IMR-90 (cell line): Measurements from ENCODE around the gene PTPRK. TPM values are rescaled to one million over a fixed set of nuclear protein-coding genes. Genes with fewer than 3 reads are reported as not detected.

Experiments
- ATAC-seq: fragments of 200-7000 bp; cut with Tn5 transposase; 2 replicates; pipeline ENCODE4 v1.9.1; 2020; ENCODE audit warnings: low read depth, mild to moderate bottlenecking, moderate library complexity
- BruUV-seq: library from RNA; stranded (reverse); fragments of 400-500 nt; replicated peaks from 2 replicates; lab custom pipeline; 2021; lab: Mats Ljungman, UMichigan
- CTCF ChIA-PET: fragments of 300-600 bp; formaldehyde crosslinking; extraction: SDS; loops from one replicate; lab custom pipeline; 2021; ENCODE audit warnings: antibody characterized with exemption; lab: Yijun Ruan, JAX
- POLR2A ChIA-PET: fragments of 300-600 bp; sonication (Branson Sonifier 250); formaldehyde crosslinking; loops from one replicate; lab custom pipeline; 2022; ENCODE audit warnings: antibody characterized with exemption; ENCODE audit not compliant: unreplicated experiment; lab: Charles Lee
- DNase-seq: peaks from one replicate; pipeline ENCODE4 v3.0.0; 2013
- H2AFZ ChIP-seq: replicated peaks from 2 replicates; pipeline ENCODE3; 2013; ENCODE audit warnings: low read length, mild to moderate bottlenecking; ENCODE audit not compliant: poor library complexity
- H2AK5ac ChIP-seq: 2 replicates; pipeline ENCODE4 v1.6.1; 2013; ENCODE audit warnings: low read depth, low read length, inconsistent platforms
- H2AK9ac ChIP-seq: replicated peaks from 2 replicates; pipeline ENCODE3; 2013; ENCODE audit warnings: mild to moderate bottlenecking, low read depth, low read length, moderate library complexity; ENCODE audit not compliant: poor library complexity
- H2BK120ac ChIP-seq: 2 replicates; pipeline ENCODE4 v1.6.1; 2013; ENCODE audit warnings: low read depth, low read length, inconsistent platforms
- H2BK15ac ChIP-seq: 3 replicates; pipeline ENCODE4 v1.6.1; 2013; ENCODE audit warnings: low read depth, low read length, inconsistent platforms
- H2BK20ac ChIP-seq: 2 replicates; pipeline ENCODE4 v1.6.1; 2013; ENCODE audit warnings: low read depth, mild to moderate bottlenecking, inconsistent platforms, low read length, moderate library complexity
- H2BK5ac ChIP-seq: 2 replicates; pipeline ENCODE4 v1.6.1; 2013; ENCODE audit warnings: mild to moderate bottlenecking, low read depth, low read length, inconsistent platforms; ENCODE audit not compliant: poor library complexity, severe bottlenecking
- H3K14ac ChIP-seq: replicated peaks from 2 replicates; pipeline ENCODE4 v1.6.1; 2013; ENCODE audit warnings: low read depth, low read length, inconsistent platforms
- H3K18ac ChIP-seq: 2 replicates; pipeline ENCODE4 v1.6.1; 2013; ENCODE audit warnings: low read depth, low read length, control low read depth
- H3K23ac ChIP-seq: 2 replicates; pipeline ENCODE4 v1.6.1; 2013; ENCODE audit warnings: low read depth, low read length, inconsistent platforms
- H3K27ac ChIP-seq: 2 replicates; pipeline ENCODE4 v1.5.1; 2013; ENCODE audit warnings: mild to moderate bottlenecking, control low read depth, low read length; ENCODE audit not compliant: insufficient read depth
- H3K27me3 ChIP-seq: 2 replicates; pipeline ENCODE4 v1.6.1; 2013; ENCODE audit warnings: low read length; ENCODE audit not compliant: control insufficient read depth, insufficient read depth
- H3K36me3 ChIP-seq: 2 replicates; pipeline ENCODE4 v1.6.1; 2013; ENCODE audit warnings: low read length, mixed read lengths; ENCODE audit not compliant: control insufficient read depth, insufficient read depth
- H3K4ac ChIP-seq: 2 replicates; pipeline ENCODE4 v1.6.1; 2013; ENCODE audit warnings: low read depth, low read length, inconsistent platforms
- H3K4me1 ChIP-seq: 2 replicates; pipeline ENCODE4 v1.6.1; 2013; ENCODE audit warnings: low read length, mixed read lengths; ENCODE audit not compliant: control insufficient read depth, insufficient read depth
- H3K4me2 ChIP-seq: 2 replicates; pipeline ENCODE4 v1.6.1; 2013; ENCODE audit warnings: low read depth, mild to moderate bottlenecking, control low read depth, low read length, moderate library complexity
- H3K4me3 ChIP-seq: 2 replicates; pipeline ENCODE4 v1.5.1; 2013; ENCODE audit warnings: low read depth, mild to moderate bottlenecking, control low read depth, low read length, moderate library complexity; ENCODE audit not compliant: insufficient read depth
- H3K56ac ChIP-seq: 2 replicates; pipeline ENCODE4 v1.6.1; 2013; ENCODE audit warnings: low read length, inconsistent platforms; ENCODE audit not compliant: insufficient read depth; ENCODE audit errors: extremely low read depth
- H3K79me1 ChIP-seq, 2 experiments: 2 replicates each; pipeline ENCODE4 v1.6.1; 2013; ENCODE audit warnings: low read length in 2 of 2, inconsistent platforms in 1 of 2, low read depth in 1 of 2
- H3K9ac ChIP-seq: 2 replicates; pipeline ENCODE4 v1.6.1; 2013; ENCODE audit warnings: low read depth, low read length, control low read depth
- H3K9me1 ChIP-seq: 2 replicates; pipeline ENCODE4 v1.6.1; 2013; ENCODE audit warnings: low read length, inconsistent platforms; ENCODE audit not compliant: insufficient read depth
- H3K9me3 ChIP-seq: 2 replicates; pipeline ENCODE4 v1.6.1; 2013; ENCODE audit warnings: low read length; ENCODE audit not compliant: control insufficient read depth, insufficient read depth
- H4K20me1 ChIP-seq: 2 replicates; pipeline ENCODE4 v1.6.1; 2013; ENCODE audit warnings: low read length, inconsistent platforms; ENCODE audit not compliant: insufficient read depth
- H4K5ac ChIP-seq: 2 replicates; pipeline ENCODE4 v1.6.1; 2013; ENCODE audit warnings: mild to moderate bottlenecking, low read depth, low read length, control low read depth
- H4K8ac ChIP-seq, 2 experiments: 2 replicates each; pipeline ENCODE4 v1.6.1; 2013; ENCODE audit warnings: low read depth in 2 of 2, low read length in 2 of 2, control low read depth in 1 of 2, inconsistent platforms in 1 of 2
- H4K91ac ChIP-seq: 2 replicates; pipeline ENCODE4 v1.6.1; 2013; ENCODE audit warnings: low read depth, low read length, inconsistent platforms; ENCODE audit not compliant: insufficient read depth
- MAFK ChIP-seq: IDR thresholded peaks from 2 replicates; pipeline ENCODE4 v1.6.1; 2012; ENCODE audit warnings: low read depth, low read length, improper control_type of control experiment
- SMC3 ChIP-seq: fragments of 150-350 bp; IDR thresholded peaks from 2 replicates; pipeline ENCODE4 v1.6.1; 2016; ENCODE audit warnings: low read depth, mild to moderate bottlenecking, antibody characterized with exemption, low read length, moderate library complexity
- WGBS, 2 experiments: methylation state at CpG; one replicate each; pipeline versions ENCODE4 v1.1.5 to v1.1.7; 2013; ENCODE audit warnings: missing lambda C conversion rate in 2 of 2; ENCODE audit not compliant: insufficient read length in 1 of 2; ENCODE audit errors: extremely low coverage in 2 of 2; 5-methylcytosine and 5-hydroxymethylcytosine counted together
- dilution Hi-C: fragments of 300-500 bp; cut with HindIII; formaldehyde crosslinking; loops from one replicate; pipeline ENCODE4 v1.14.3; 2018; ENCODE audit warnings: low sequenced_read_pairs; ENCODE audit not compliant: unreplicated experiment
- in situ Hi-C: fragments of 300-500 bp; cut with MboI; formaldehyde crosslinking; loops from 3 replicates; pipeline ENCODE4 v1.14.3; 2019; ENCODE audit warnings: low sequenced_read_pairs, inconsistent platforms, mixed read lengths
- intact Hi-C: fragments of 100-400 bp; cut with micrococcal nuclease; formaldehyde crosslinking; loops from 2 replicates; pipeline ENCODE4 v1.10.0; 2022
- polyA plus RNA-seq, 3 experiments: library from polyadenylated mRNA; depleted of rRNA; stranded (reverse); fragments of >200 nt; gene quantifications; 2 replicates each; pipeline ENCODE4 v1.2.3, GENCODE V29; 2012; ENCODE audit warnings: low replicate concordance in 1 of 3
- total RNA-seq: library from RNA; depleted of rRNA; stranded (reverse); fragments of >200 nt; gene quantifications from 2 replicates; pipeline ENCODE4 v1.2.3, GENCODE V29; 2012

The PTPRK gene
- total and polyA plus RNA-seq, 2 of the 4 experiments (the other 2 are of a cell fraction) = 18.0 to 80.8 TPM

DNA sequence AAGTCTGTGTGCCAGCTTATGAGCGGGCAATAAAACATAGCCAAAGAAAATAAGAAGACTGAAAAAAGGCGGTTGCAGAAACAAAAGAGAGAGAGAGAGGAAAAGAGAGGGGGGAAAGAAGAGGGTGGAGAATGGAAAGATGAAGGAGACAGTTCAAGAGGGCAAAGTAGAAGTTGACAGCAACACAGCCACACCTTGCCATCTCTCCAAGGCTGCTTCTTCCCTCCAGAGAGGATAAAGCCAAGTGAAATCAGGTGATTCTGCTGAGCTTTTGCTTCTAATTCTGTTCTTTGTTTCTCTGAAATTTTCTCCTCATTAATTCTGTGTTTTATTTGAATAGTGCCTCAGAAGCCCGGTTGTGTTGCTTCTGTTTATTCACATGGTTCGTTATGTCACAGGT lies 48.5 kb downstream of the PTPRK start:
- ChIA-PET POLR2A (no interaction called here), CTCF (interaction anchor here (1.0 kb wide), 2 partner anchors 15 to 135 kb away, joined by 3 read pairs; no protein-coding TSS in a partner anchor)
- no peak overlapping the region for H3K4me2 ChIP-seq
- no peak for TF ChIP-seq MAFK
- TF ChIP-seq SMC3 = no peak
- H4K91ac ChIP-seq = no peak overlapping the region
- H3K18ac ChIP-seq = no peak overlapping the region
- H4K5ac ChIP-seq = no peak overlapping the region
- H3K4ac ChIP-seq = no peak overlapping the region
- no CpG with 5 or more reads among the region's 4 CpGs for WGBS, 2 experiments
- H4K20me1 ChIP-seq = peaks cover 21% of the 10 kb centered on the region; the same call in 1 of the 2 replicates
- no peaks in the 10 kb centered on the region for H3K9me3 ChIP-seq
- no peak overlapping the region for H2AFZ ChIP-seq
- H3K9me1 ChIP-seq = peaks cover 6% of the 10 kb centered on the region
- no peaks in the 10 kb centered on the region for H3K36me3 ChIP-seq
- H3K4me3 ChIP-seq = no peak overlapping the region
- BruUV-seq = no TSS peak
- H3K23ac ChIP-seq = no peak overlapping the region
- no peak overlapping the region for H3K27ac ChIP-seq
- dilution Hi-C loops = no loop called here
- H3K79me1 ChIP-seq = peaks cover 29 to 60% of the 10 kb centered on the region in 2 experiments
- no peak overlapping the region for H2AK9ac ChIP-seq
- H2BK15ac ChIP-seq = no peak overlapping the region
- H4K8ac ChIP-seq = no peak overlapping the region
- H3K27me3 ChIP-seq = no peaks in the 10 kb centered on the region
- intact Hi-C loops = no loop called here
- H3K14ac ChIP-seq = no peak overlapping the region
- no peak overlapping the region for H2BK20ac ChIP-seq
- H2AK5ac ChIP-seq = no peak overlapping the region
- in situ Hi-C loops = no loop called here
- H2BK5ac ChIP-seq = no peak overlapping the region
- peaks cover 2% of the 10 kb centered on the region; the same call in 1 of the 2 replicates for H3K4me1 ChIP-seq
- ATAC-seq = no peak
- H3K9ac ChIP-seq = no peak overlapping the region
- no peak overlapping the region for H3K56ac ChIP-seq
- H2BK120ac ChIP-seq = no peak overlapping the region
- no peak for DNase-seq
